HUES48 (cell line): ENCODE measurements around the gene ATF7.
A peak's percentile ranks its signal among the peaks of the same experiment; 100 is the strongest.

Experiments used
- H3K27ac ChIP-seq: one replicate; pipeline ENCODE4 v1.7.0; 2013; ENCODE audit warnings: low read depth, low read length, inconsistent platforms
- H3K27me3 ChIP-seq: 2 replicates; pipeline ENCODE4 v1.6.1; 2013; ENCODE audit warnings: mild to moderate bottlenecking, low read length; ENCODE audit not compliant: control insufficient read depth, insufficient read depth
- H3K36me3 ChIP-seq: 2 replicates; pipeline ENCODE4 v1.6.1; 2013; ENCODE audit warnings: low read length; ENCODE audit not compliant: control insufficient read depth, insufficient read depth
- H3K4me1 ChIP-seq: 2 replicates; pipeline ENCODE4 v1.6.1; 2013; ENCODE audit warnings: mild to moderate bottlenecking, low read length; ENCODE audit not compliant: control insufficient read depth, insufficient read depth
- H3K4me3 ChIP-seq: 2 replicates; pipeline ENCODE4 v1.5.1; 2013; ENCODE audit warnings: mild to moderate bottlenecking, low read depth, low read length
- H3K9ac ChIP-seq: 2 replicates; pipeline ENCODE4 v1.6.1; 2013; ENCODE audit warnings: mild to moderate bottlenecking, low read depth, low read length, moderate library complexity
- H3K9me3 ChIP-seq: 2 replicates; pipeline ENCODE4 v1.6.1; 2013; ENCODE audit warnings: low read length; ENCODE audit not compliant: control insufficient read depth, insufficient read depth

The ATF7 gene

GRCh38 chr12:53506450-53506785 lies 119.8 kb downstream of the ATF7 start:
- peaks cover 40% of the 10 kb centered on the region for H3K36me3 ChIP-seq
- no peaks in the 10 kb centered on the region for H3K27me3 ChIP-seq
- H3K9me3 ChIP-seq = no peaks in the 10 kb centered on the region
- no peak overlapping the region for H3K9ac ChIP-seq
- H3K27ac ChIP-seq = no peak overlapping the region
- peaks cover 8% of the 10 kb centered on the region for H3K4me1 ChIP-seq
- H3K4me3 ChIP-seq = no peak overlapping the region

GRCh38 chr12:53505555-53506449 lies 120.4 kb downstream of the ATF7 start:
- Histone ChIP-seq H3K36me3 (peaks cover 40% of the 10 kb centered on the region), H3K27ac (no peak overlapping the region), H3K9ac (no peak overlapping the region), H3K4me1 (peaks cover 8% of the 10 kb centered on the region), H3K9me3 (no peaks in the 10 kb centered on the region), H3K4me3 (no peak overlapping the region), H3K27me3 (no peaks in the 10 kb centered on the region)

- H3K9me3 ChIP-seq = no peaks in the 10 kb centered on the region
- no peak overlapping the region for H3K27ac ChIP-seq
- peaks cover 40% of the 10 kb centered on the region for H3K36me3 ChIP-seq
- H3K27me3 ChIP-seq = no peaks in the 10 kb centered on the region
- H3K4me1 ChIP-seq = peaks cover 11% of the 10 kb centered on the region
- no peak overlapping the region for H3K4me3 ChIP-seq
- H3K9ac ChIP-seq = no peak overlapping the region
These were observed 121.1 kb downstream of the ATF7 start for GRCh38 chr12:53505086-53505485.

GRCh38 chr12:53504004-53504920 lies 121.9 kb downstream of the ATF7 start:
- Histone ChIP-seq H3K4me1 (peaks cover 15% of the 10 kb centered on the region), H3K27me3 (no peaks in the 10 kb centered on the region), H3K27ac (no peak overlapping the region), H3K9me3 (no peaks in the 10 kb centered on the region), H3K9ac (no peak overlapping the region), H3K36me3 (peaks cover 40% of the 10 kb centered on the region), H3K4me3 (no peak overlapping the region)

GRCh38 chr12:53502983-53503728 lies 123.0 kb downstream of the ATF7 start:
- Histone ChIP-seq H3K36me3 (peaks cover 40% of the 10 kb centered on the region), H3K9me3 (no peaks in the 10 kb centered on the region), H3K27ac (no peak overlapping the region), H3K4me1 (peaks cover 20% of the 10 kb centered on the region), H3K27me3 (no peaks in the 10 kb centered on the region), H3K9ac (no peak overlapping the region), H3K4me3 (no peak overlapping the region)

GRCh38 chr12:53502331-53502730 lies 123.9 kb downstream of the ATF7 start:
- Histone ChIP-seq H3K36me3 (peaks cover 40% of the 10 kb centered on the region), H3K4me1 (peaks cover 27% of the 10 kb centered on the region), H3K4me3 (peak overlapping the region; percentile 85; the same call in 1 of the 2 replicates), H3K27ac (no peak overlapping the region), H3K9me3 (no peaks in the 10 kb centered on the region), H3K27me3 (no peaks in the 10 kb centered on the region), H3K9ac (no peak overlapping the region)

GRCh38 chr12:53501615-53502181 lies 124.5 kb downstream of the ATF7 start:
- Histone ChIP-seq H3K4me3 (peak overlapping the region; percentile 85), H3K36me3 (peaks cover 33% of the 10 kb centered on the region), H3K9ac (peak overlapping the region; percentile 95), H3K27ac (peak overlapping the region; percentile 99), H3K4me1 (peaks cover 29% of the 10 kb centered on the region), H3K27me3 (no peaks in the 10 kb centered on the region), H3K9me3 (no peaks in the 10 kb centered on the region)

GRCh38 chr12:53500776-53501614 lies 125.2 kb downstream of the ATF7 start, which contains the start of gene TARBP2:
Gene TARBP2, plus strand, starts transcription at chr12:53501283. Its CDS starts 126 bp downstream, at chr12:53501409.
- Histone ChIP-seq H3K9me3 (no peaks in the 10 kb centered on the region), H3K9ac (peak within 1 kb of the TSS; percentile 95), H3K36me3 (peaks cover 26% of the 10 kb centered on the region), H3K27me3 (no peaks in the 10 kb centered on the region), H3K4me3 (peak within 1 kb of the TSS; percentile 85), H3K27ac (peak within 1 kb of the TSS; percentile 99), H3K4me1 (peaks cover 34% of the 10 kb centered on the region)

GRCh38 chr12:53500142-53500775 lies 125.9 kb downstream of the ATF7 start:
- Histone ChIP-seq H3K4me3 (peak overlapping the region; percentile 85), H3K9me3 (no peaks in the 10 kb centered on the region), H3K36me3 (peaks cover 19% of the 10 kb centered on the region), H3K27me3 (no peaks in the 10 kb centered on the region), H3K4me1 (peaks cover 38% of the 10 kb centered on the region), H3K27ac (peak overlapping the region; percentile 99), H3K9ac (peak overlapping the region; percentile 53)
